ENCODE results near the gene SDF4.

The SDF4 gene

DNA sequence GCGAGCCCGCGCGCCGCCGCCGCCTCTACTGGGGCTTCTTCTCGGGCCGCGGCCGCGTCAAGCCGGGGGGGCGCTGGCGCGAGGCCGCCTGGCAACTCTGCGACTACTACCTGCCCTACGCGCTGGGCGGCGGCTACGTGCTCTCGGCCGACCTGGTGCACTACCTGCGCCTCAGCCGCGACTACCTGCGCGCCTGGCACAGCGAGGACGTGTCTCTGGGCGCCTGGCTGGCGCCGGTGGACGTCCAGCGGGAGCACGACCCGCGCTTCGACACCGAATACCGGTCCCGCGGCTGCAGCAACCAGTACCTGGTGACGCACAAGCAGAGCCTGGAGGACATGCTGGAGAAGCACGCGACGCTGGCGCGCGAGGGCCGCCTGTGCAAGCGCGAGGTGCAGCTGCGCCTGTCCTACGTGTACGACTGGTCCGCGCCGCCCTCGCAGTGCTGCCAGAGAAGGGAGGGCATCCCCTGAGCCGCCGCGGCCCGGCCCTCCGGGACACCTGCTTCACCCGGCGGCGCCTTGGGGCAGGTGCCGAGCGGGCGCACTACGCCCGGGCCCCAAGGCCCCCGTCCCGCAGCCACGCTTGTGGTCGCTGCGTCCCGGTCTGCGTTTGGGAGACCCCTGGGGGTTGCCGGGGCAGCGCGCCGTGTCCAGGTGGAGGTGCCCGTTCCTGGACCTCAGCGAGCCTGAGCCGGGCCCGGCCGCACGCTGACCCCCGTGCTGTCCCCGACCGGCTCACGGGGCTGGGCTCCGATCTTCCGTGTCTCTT lies 1.2 kb upstream of the SDF4 start:
- H3K4me1 ChIP-seq (ENCODE audit: control insufficient read depth, insufficient read depth, low read length) = no peaks in the 10 kb centered on the region; the same call in 1 of the 2 replicates
- ChIA-PET POLR2A (no interaction called here), CTCF (no interaction called here)
- TF ChIP-seq, protein P1, sequence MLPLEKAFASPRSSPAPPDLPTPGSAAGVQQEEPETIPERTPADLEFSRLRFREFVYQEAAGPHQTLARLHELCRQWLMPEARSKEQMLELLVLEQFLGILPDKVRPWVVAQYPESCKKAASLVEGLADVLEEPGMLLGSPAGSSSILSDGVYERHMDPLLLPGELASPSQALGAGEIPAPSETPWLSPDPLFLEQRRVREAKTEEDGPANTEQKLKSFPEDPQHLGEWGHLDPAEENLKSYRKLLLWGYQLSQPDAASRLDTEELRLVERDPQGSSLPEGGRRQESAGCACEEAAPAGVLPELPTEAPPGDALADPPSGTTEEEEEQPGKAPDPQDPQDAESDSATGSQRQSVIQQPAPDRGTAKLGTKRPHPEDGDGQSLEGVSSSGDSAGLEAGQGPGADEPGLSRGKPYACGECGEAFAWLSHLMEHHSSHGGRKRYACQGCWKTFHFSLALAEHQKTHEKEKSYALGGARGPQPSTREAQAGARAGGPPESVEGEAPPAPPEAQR (tag by site-specific recombination; IDR thresholded peaks at IDR 0.05) = no peak
- TF ChIP-seq ZBTB48 (tag by site-specific recombination; IDR thresholded peaks at IDR 0.05) (no peak), ZNF423 (tag by site-specific recombination; IDR thresholded peaks at IDR 0.05) (no peak), ZNF140 (tag by site-specific recombination; IDR thresholded peaks at IDR 0.05) (no peak), ZNF670 (tag by site-specific recombination; IDR thresholded peaks at IDR 0.05; ENCODE audit: low read depth) (no peak), ZNF133 (tag by site-specific recombination; IDR thresholded peaks at IDR 0.05) (no peak), GFI1B (tag by site-specific recombination; IDR thresholded peaks at IDR 0.05) (no peak), ZBTB21 (tag by site-specific recombination; IDR thresholded peaks at IDR 0.05) (no peak), GLIS2 (tag by site-specific recombination; IDR thresholded peaks at IDR 0.05) (no peak), ZNF518A (tag by site-specific recombination; conservative IDR thresholded peaks at IDR 0.05; ENCODE audit: low read depth) (no peak), HOXC10 (CRISPR knock-in tag; IDR thresholded peaks at IDR 0.05) (no peak), IKZF3 (tag by site-specific recombination; IDR thresholded peaks at IDR 0.05) (no peak), OSR2 (tag by site-specific recombination; IDR thresholded peaks at IDR 0.05) (no peak), ZNF701 (tag by site-specific recombination; IDR thresholded peaks at IDR 0.05) (no peak), ZNF558 (tag by site-specific recombination; IDR thresholded peaks at IDR 0.05) (no peak)
- H3K36me3 ChIP-seq (ENCODE audit: control insufficient read depth in 2 of 2, insufficient read depth in 1 of 2, low read length in 2 of 2) = peaks cover 0 to 31% of the 10 kb centered on the region in 2 experiments; a peak in 1 of 3 replicates
- no peak overlapping the region for H3K4me3 ChIP-seq (ENCODE audit: low read depth, low read length)
- H3K27ac ChIP-seq (ENCODE audit: extremely low read depth, low read depth, low read length) = peak overlapping the region; percentile 90; the same call in 1 of the 2 replicates
- no peaks in the 10 kb centered on the region for H3K9me3 ChIP-seq (ENCODE audit: control insufficient read depth, insufficient read depth, low read depth, low read length)

GRCh38 chr1:1232208-1232795 lies 501 bp upstream of the SDF4 start, which contains the start of gene B3GALT6:
Gene B3GALT6 (plus strand): TSS chr1:1232237. CDS start chr1:1232279, 42 bp downstream.
- Histone ChIP-seq H3K36me3 (ENCODE audit: control insufficient read depth in 2 of 2, insufficient read depth in 1 of 2, low read length in 2 of 2) (peaks cover 0 to 37% of the 10 kb centered on the region in 2 experiments; a peak in 1 of 3 replicates), H3K4me3 (ENCODE audit: low read depth, low read length) (peak within 1 kb of the TSS; percentile 81), H3K4me1 (ENCODE audit: control insufficient read depth, insufficient read depth, low read length) (no peaks in the 10 kb centered on the region; the same call in 1 of the 2 replicates), H3K27ac (ENCODE audit: extremely low read depth, low read depth, low read length) (peak within 1 kb of the TSS; percentile 90), H3K9me3 (ENCODE audit: control insufficient read depth, insufficient read depth, low read depth, low read length) (no peaks in the 10 kb centered on the region)
- CTCF ChIA-PET = interaction anchor here (1.7 kb wide), 1 partner anchor 18 kb away, joined by 4 read pairs; no protein-coding TSS in a partner anchor
- TF ChIP-seq ELK4 (IDR thresholded peaks at IDR 0.05; ENCODE audit: borderline replicate concordance, low read depth, low read length) = 0 out of 2 replicates have a peak, but pooled peaks have one; percentile 1
- no peak for TF ChIP-seq ZNF658 (tag by site-specific recombination; IDR thresholded peaks at IDR 0.05)
- 0 out of 2 replicates have a peak, but pooled peaks have one; percentile 31 for TF ChIP-seq MEIS1 (CRISPR knock-in tag; IDR thresholded peaks at IDR 0.05; ENCODE audit: borderline replicate concordance)
- no peak for TF ChIP-seq ZNF48 (tag by site-specific recombination; IDR thresholded peaks at IDR 0.05)
- POLR2A ChIA-PET = no interaction called here
